PC-9 (cell line): ENCODE measurements around the gene MAP2K5. TPM values are rescaled to one million over a fixed set of nuclear protein-coding genes. Genes with fewer than 3 reads are reported as not detected.

Experiments
- BruUV-seq: library from RNA; stranded (reverse); fragments of 400-500 nt; replicated peaks from 2 replicates; lab custom pipeline; 2021; lab: Mats Ljungman, UMichigan
- CTCF ChIA-PET: fragments of 300-600 bp; sonication (Branson Sonifier 250); formaldehyde crosslinking; loops from one replicate; lab custom pipeline; 2022; ENCODE audit warnings: antibody characterized with exemption; lab: Charles Lee
- POLR2A ChIA-PET: fragments of 300-600 bp; sonication (Branson Sonifier 250); formaldehyde crosslinking; loops from one replicate; lab custom pipeline; 2022; ENCODE audit warnings: antibody characterized with exemption; ENCODE audit not compliant: unreplicated experiment; lab: Charles Lee
- DNase-seq, 2 experiments: peaks; one replicate each; pipeline versions ENCODE4 v3.0.0 to v3.0.0-alpha.2; 2015 to 2022; ENCODE audit warnings: mixed read lengths in 1 of 2
- H2AFZ ChIP-seq: fragments of 200-600 bp; sonication (generic); 2 replicates; pipeline ENCODE4 v1.8.1; 2017; ENCODE audit warnings: antibody characterized with exemption
- H3F3A ChIP-seq: fragments of 200-600 bp; sonication (generic); 2 replicates; pipeline ENCODE4 v1.8.1; 2017; ENCODE audit warnings: antibody characterized with exemption, mild to moderate bottlenecking, low read depth; ENCODE audit not compliant: insufficient read depth
- H3K27ac ChIP-seq: fragments of 200-600 bp; sonication (generic); 2 replicates; pipeline ENCODE4 v1.6.1; 2016; ENCODE audit warnings: mixed run types
- H3K27me3 ChIP-seq: fragments of 200-600 bp; sonication (generic); 2 replicates; pipeline ENCODE4 v1.6.1; 2016; ENCODE audit warnings: low read depth, mixed run types; ENCODE audit not compliant: insufficient read depth
- H3K36me3 ChIP-seq: fragments of 200-600 bp; sonication (generic); 2 replicates; pipeline ENCODE4 v1.6.1; 2016; ENCODE audit warnings: low read depth, mixed run types
- H3K4me1 ChIP-seq: fragments of 200-600 bp; sonication (generic); replicated peaks from 2 replicates; pipeline ENCODE4 v1.6.1; 2016; ENCODE audit warnings: mixed run types; ENCODE audit not compliant: insufficient read depth
- H3K4me2 ChIP-seq: fragments of 200-600 bp; sonication (generic); 2 replicates; pipeline ENCODE4 v1.6.1; 2017; ENCODE audit warnings: mixed run types
- H3K4me3 ChIP-seq: fragments of 200-600 bp; sonication (generic); 2 replicates; pipeline ENCODE4 v1.6.1; 2016; ENCODE audit warnings: mixed run types
- H3K79me2 ChIP-seq: fragments of 200-600 bp; sonication (generic); 2 replicates; pipeline ENCODE4 v1.6.1; 2017; ENCODE audit warnings: low read depth, mixed run types
- H3K9me2 ChIP-seq: fragments of 200-600 bp; sonication (generic); 2 replicates; pipeline ENCODE4 v1.8.1; 2017; ENCODE audit warnings: mild to moderate bottlenecking; ENCODE audit not compliant: insufficient read depth
- H3K9me3 ChIP-seq: fragments of 200-600 bp; sonication (generic); 2 replicates; pipeline ENCODE4 v1.8.1; 2016; ENCODE audit warnings: low read depth; ENCODE audit not compliant: insufficient read depth
- H4K20me1 ChIP-seq: fragments of 200-600 bp; sonication (generic); 2 replicates; pipeline ENCODE4 v1.8.1; 2017; ENCODE audit not compliant: insufficient read depth
- CTCF ChIP-seq: fragments of 200-600 bp; sonication (generic); conservative IDR thresholded peaks from 2 replicates; pipeline ENCODE4 v1.6.1; 2017; ENCODE audit warnings: mixed run types, antibody characterized with exemption, mild to moderate bottlenecking, moderate library complexity
- EZH2 ChIP-seq: fragments of 200-600 bp; sonication (generic); IDR thresholded peaks from 2 replicates; pipeline ENCODE4 v1.8.0; 2017; ENCODE audit warnings: antibody characterized with exemption, low read depth
- intact Hi-C: fragments of 100-400 bp; cut with micrococcal nuclease; formaldehyde crosslinking; loops from one replicate; pipeline ENCODE4 v1.10.0; 2022; ENCODE audit not compliant: unreplicated experiment
- total RNA-seq: library from RNA; stranded (reverse); gene quantifications from 2 replicates; pipeline ENCODE4 v1.2.3, GENCODE V29; 2021

The MAP2K5 gene
- total RNA-seq, 1 experiment from 2014 or later: 26.9 TPM

GRCh38 chr15:67544475-67544874 is 2.0 kb downstream of the MAP2K5 start:
- Histone ChIP-seq H2AFZ (no peak overlapping the region), H3K4me3 (no peak overlapping the region), H3F3A (peaks cover 8% of the 10 kb centered on the region; the same call in 1 of the 2 replicates), H3K27ac (no peak overlapping the region), H3K4me2 (no peak overlapping the region), H4K20me1 (no peaks in the 10 kb centered on the region), H3K4me1 (peaks cover 7% of the 10 kb centered on the region), H3K36me3 (no peaks in the 10 kb centered on the region), H3K79me2 (no peaks in the 10 kb centered on the region), H3K9me2 (no peaks in the 10 kb centered on the region), H3K9me3 (no peaks in the 10 kb centered on the region), H3K27me3 (no peaks in the 10 kb centered on the region)
- BruUV-seq: no TSS peak
- intact Hi-C loops: loop anchor here (5.0 kb wide), 1 partner anchor 293 kb away; no protein-coding TSS in a partner anchor
- ChIA-PET POLR2A (no interaction called here), CTCF (interaction anchor here (0.6 kb wide), 1 partner anchor 163 kb away, joined by 3 read pairs; no protein-coding TSS in a partner anchor)
- no peak for TF ChIP-seq EZH2
- TF ChIP-seq CTCF: no peak
- DNase-seq: no peak

- Histone ChIP-seq H3K9me3 (no peaks in the 10 kb centered on the region), H3K27ac (no peak overlapping the region), H3K4me3 (no peak overlapping the region), H3K4me1 (peaks cover 3% of the 10 kb centered on the region), H3K36me3 (no peaks in the 10 kb centered on the region), H2AFZ (no peak overlapping the region), H3K4me2 (no peak overlapping the region), H3K9me2 (no peaks in the 10 kb centered on the region), H4K20me1 (no peaks in the 10 kb centered on the region), H3K79me2 (no peaks in the 10 kb centered on the region), H3F3A (peaks cover 8% of the 10 kb centered on the region; the same call in 1 of the 2 replicates), H3K27me3 (no peaks in the 10 kb centered on the region)
- POLR2A ChIA-PET: interaction anchor here (0.5 kb wide), 1 partner anchor 72 kb away, joined by 4 read pairs; no protein-coding TSS in a partner anchor
- no peak for TF ChIP-seq EZH2
- no peak for TF ChIP-seq CTCF
- no TSS peak for BruUV-seq
- DNase-seq: no peak
- CTCF ChIA-PET: no interaction called here
- intact Hi-C loops: no loop called here
These were observed 3.4 kb downstream of the MAP2K5 start for GRCh38 chr15:67545864-67546263.

GRCh38 chr15:67547064-67547463 is 4.6 kb downstream of the MAP2K5 start:
- CTCF ChIA-PET: no interaction called here
- Histone ChIP-seq H3K9me3 (no peaks in the 10 kb centered on the region), H2AFZ (no peak overlapping the region), H4K20me1 (no peaks in the 10 kb centered on the region), H3K4me1 (no peaks in the 10 kb centered on the region), H3K79me2 (no peaks in the 10 kb centered on the region), H3F3A (peaks cover 7% of the 10 kb centered on the region; the same call in 1 of the 2 replicates), H3K9me2 (no peaks in the 10 kb centered on the region), H3K27me3 (no peaks in the 10 kb centered on the region), H3K36me3 (no peaks in the 10 kb centered on the region), H3K4me3 (no peak overlapping the region), H3K4me2 (no peak overlapping the region), H3K27ac (no peak overlapping the region)
- POLR2A ChIA-PET: no interaction called here
- no TSS peak for BruUV-seq
- TF ChIP-seq CTCF (no peak), EZH2 (no peak)
- no peak for DNase-seq
- intact Hi-C loops: no loop called here
